ENCODE results near the gene FXYD3.
"Not testable (repeated sequence)": the region's sequence is repeated elsewhere in the genome, so short reads cannot be mapped to it uniquely, and the experiment has no call there.

FXYD3 gene

GRCh38 chr19:35141837-35142605 lies 26.4 kb downstream of the FXYD3 start:
- no peak for DNase-seq (ENCODE audit: low read depth in 3 of 3)

DNA sequence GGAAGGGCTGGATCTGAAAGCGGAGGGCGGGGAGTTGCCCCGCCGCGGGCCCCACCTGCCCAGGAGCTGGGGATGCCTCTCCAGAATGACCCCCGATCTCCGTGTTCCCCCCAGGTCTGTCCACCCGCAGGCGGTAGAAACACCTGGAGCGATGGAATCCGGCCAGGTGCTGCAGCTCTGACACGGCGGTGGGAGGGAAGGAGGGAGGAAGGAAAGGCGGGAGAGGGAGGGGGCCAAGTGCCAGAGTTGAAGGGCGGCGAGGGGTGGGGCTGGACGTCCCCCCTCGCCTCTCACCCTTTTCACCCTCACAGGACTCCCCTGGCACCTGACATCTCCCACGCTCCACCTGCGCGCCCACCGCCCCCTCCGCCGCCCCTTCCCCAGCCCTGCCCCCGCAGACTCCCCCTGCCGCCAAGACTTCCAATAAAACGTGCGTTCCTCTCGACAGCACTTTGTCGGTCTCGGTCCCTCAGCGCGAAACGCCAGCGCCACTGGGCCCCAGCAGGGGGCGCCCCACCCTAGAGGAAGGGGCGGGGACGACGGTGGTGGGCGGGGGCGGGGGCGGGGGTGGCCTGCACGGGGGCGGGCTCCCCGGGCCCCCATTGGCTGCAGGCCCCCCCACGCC lies 27.1 kb downstream of the FXYD3 start:
- DNase-seq (ENCODE audit: low read depth in 3 of 3): peak in 1 of 3 donors; percentile 44

GRCh38 chr19:35143231-35143715 lies 27.6 kb downstream of the FXYD3 start, which contains the start of gene FXYD7:
Gene FXYD7 (plus strand): TSS chr19:35143255. CDS start chr19:35143334, 79 bp downstream.
- no peak for DNase-seq (ENCODE audit: low read depth in 3 of 3)

GRCh38 chr19:35143818-35144217 lies 28.2 kb downstream of the FXYD3 start:
- no peak for DNase-seq (ENCODE audit: low read depth in 3 of 3)

GRCh38 chr19:35144259-35144599 lies 28.6 kb downstream of the FXYD3 start:
- DNase-seq (ENCODE audit: low read depth in 3 of 3): no peak

- no peak for DNase-seq (ENCODE audit: low read depth in 3 of 3)
These were observed 29.2 kb downstream of the FXYD3 start for GRCh38 chr19:35144600-35145436.

DNA sequence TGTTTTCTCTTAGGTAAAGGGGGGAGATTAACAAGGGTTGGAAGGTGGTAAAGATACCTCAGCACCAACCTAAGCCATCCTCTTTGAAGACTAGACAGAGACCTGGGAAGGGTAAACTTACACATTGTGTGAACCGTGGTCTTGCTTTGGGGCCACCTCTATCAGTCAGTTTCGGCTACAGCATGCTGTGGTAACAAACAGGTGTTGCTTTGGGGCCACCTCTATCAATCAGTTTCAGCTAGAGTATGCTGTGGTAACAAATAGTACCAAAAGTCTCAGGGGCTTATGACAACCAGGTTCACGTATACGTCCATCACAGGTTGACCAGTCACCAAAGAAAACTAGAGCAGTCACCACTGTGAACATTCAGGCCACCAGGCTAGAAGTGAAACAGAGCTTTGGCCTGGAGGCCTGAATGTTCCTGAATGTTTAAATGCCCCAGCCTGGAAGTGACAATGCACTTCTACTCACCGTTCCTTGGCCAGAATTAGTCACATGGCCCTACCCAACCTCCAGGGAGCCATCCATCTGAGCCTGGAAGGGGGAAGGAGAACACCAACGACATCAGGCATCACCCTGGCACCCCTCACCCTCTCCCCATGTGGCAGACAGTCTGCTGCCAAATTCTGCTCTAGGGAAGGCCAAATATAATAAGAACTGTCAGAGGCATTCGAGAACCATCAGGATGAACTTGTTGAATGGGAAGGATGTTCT lies 31.3 kb downstream of the FXYD3 start:
- no peak for DNase-seq (ENCODE audit: low read depth in 3 of 3)

DNA sequence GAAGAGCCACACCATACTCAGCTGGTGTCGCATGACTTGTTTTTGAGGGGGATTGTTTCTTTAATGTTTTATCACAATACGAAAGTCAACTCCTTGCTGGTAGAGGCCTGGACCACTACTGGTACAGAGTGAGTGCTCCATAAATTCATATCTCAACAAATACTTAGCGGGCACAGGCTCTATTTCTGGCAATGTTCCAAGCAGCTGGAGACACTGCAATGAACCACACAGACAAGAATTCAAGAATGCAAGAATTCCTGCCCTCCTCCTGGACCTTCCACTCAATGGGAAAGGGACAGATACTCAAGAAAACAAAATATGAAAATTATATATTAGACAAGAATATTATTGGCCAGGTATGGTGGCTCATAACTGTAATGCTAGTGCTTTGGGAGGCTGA lies 33.8 kb downstream of the FXYD3 start:
- DNase-seq (ENCODE audit: low read depth in 3 of 3): no peak

GRCh38 chr19:35150445-35150844 lies 34.8 kb downstream of the FXYD3 start:
- DNase-seq (ENCODE audit: low read depth in 3 of 3): no peak

DNA sequence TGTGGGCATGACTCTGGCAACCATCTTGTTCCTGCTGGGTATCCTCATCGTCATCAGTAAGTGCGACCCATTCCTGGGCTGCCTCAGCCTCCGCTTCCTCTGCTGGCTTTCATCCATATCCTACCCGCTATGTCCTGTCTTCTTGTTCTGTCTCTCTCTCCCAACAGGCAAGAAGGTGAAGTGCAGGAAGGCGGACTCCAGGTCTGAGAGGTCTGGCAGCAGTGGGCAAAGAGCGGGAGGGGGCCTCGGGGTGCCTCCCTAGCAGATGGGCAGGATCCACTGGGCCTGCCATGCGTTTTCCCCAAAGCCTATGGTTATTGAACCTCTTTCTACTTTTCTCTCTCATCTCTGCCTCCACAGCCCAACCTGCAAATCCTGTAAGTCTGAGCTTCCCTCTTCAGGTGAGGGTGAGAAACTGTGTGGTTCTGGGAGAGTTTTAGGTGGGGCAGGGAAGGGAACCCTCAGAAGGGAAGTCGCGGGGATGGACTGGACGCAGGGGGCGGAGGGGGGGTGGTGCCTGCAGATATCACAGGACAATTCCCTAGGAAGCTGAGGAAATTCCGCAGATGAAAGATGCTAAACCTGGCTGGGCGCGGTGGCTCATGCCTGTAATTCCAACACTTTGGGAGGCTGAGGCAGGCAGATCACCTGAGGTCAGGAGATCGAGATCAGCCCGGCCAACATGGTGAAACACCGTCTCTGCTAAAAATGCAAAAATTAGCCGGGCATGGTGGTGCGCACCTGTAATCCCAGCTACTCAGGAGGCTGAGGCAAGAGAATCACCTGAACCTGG lies 35.8 kb downstream of the FXYD3 start:
- no peak for DNase-seq (ENCODE audit: low read depth in 3 of 3)

DNA sequence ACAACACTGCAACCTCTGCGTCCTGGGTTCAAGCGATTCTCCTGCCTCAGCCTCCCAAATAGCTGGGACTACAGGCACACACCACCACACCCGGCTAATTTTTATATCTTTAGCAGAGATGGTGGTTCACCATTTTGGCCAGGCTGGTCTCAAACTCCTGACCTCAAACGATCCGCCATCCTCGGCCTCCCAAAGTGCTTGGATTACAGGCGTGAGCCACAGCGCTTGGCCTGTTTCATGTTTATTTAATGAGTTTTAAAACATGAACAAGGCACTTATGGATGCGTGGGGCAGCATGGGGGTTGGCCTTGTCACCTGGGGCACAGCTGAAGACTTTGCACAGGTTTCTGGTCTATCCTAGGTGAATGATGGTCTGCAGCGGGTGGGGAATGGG lies 37.5 kb downstream of the FXYD3 start:
- not testable (repeated sequence) for DNase-seq (ENCODE audit: low read depth in 3 of 3)

GRCh38 chr19:35153701-35154524 lies 38.3 kb downstream of the FXYD3 start:
- peak; percentile 64 to 73 (median 70) for DNase-seq (ENCODE audit: low read depth in 3 of 3)

DNA sequence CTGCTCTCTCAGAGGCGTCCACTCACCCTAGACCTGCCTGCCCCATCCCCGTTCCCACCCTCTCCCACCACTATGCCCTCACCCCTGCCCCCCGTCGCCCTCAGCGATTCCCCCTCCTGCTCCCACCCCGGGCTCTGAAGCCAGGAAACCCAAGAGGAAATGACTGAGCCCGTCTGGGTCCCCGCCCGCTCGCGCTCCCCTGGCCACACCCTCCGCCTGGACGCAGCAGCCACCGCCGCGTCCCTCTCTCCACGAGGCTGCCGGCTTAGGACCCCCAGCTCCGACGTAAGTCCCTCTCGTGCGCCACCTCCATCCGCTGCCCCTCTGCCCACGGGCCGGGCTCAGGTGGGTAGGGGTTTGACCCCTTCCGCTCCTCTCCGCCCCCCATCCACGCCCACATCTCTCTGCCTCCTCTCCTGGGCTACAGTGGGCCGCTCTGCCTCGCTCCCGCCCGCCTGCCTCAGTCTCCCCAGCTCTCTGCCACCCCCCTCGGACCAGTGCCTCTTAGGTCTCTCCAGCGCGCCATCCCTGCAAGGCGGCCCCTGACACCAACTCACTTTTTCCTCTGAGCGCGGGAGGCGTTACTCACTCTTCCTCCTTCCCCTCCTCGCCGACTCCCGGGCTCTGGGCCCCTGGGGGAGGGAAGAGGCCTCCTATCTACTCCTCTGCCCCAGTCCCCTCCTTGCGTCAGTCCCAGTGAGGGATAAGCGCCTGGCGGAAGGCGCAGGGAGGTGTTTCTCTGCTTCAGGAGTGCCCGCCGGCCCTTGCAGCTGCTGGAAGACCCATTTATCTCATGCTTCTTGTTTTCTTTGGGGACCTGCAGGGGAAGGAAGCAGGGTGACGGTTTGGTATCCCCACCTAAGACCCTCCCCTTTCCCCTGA lies 39.1 kb downstream of the FXYD3 start, which contains the start of gene FXYD5:
FXYD5 (plus strand) TSS at position 211 of the 882 bp plus-strand sequence. CDS start 816 bp downstream, outside the sequence.
- peak; percentile 76 to 82 (median 77) for DNase-seq (ENCODE audit: low read depth in 3 of 3)

DNA sequence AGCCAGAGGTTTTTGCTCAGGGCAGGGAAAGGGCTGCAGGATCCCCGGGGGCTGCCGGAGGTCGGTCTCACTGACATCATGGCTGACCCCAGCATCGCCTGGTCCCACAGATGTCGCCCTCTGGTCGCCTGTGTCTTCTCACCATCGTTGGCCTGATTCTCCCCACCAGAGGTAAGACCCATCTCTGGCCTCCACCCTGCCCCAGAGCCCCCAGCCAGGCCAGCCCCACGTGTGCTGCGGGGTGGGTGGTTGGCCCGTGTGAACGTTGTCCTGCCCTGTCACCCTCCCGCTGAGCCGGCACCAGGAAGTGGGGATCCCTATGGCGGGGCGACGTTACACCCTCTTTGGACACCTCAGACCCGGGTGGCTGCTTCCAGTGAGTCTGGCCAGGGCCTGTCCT lies 39.8 kb downstream of the FXYD3 start:
- DNase-seq (ENCODE audit: low read depth in 3 of 3): no peak

GRCh38 chr19:35155981-35156672 lies 40.5 kb downstream of the FXYD3 start:
- DNase-seq (ENCODE audit: low read depth in 3 of 3): no peak

- DNase-seq (ENCODE audit: low read depth in 3 of 3): no peak
These were observed 41.0 kb downstream of the FXYD3 start for GRCh38 chr19:35156673-35157014.

GRCh38 chr19:35157431-35157830 lies 41.8 kb downstream of the FXYD3 start:
- no peak for DNase-seq (ENCODE audit: low read depth in 3 of 3)

DNA sequence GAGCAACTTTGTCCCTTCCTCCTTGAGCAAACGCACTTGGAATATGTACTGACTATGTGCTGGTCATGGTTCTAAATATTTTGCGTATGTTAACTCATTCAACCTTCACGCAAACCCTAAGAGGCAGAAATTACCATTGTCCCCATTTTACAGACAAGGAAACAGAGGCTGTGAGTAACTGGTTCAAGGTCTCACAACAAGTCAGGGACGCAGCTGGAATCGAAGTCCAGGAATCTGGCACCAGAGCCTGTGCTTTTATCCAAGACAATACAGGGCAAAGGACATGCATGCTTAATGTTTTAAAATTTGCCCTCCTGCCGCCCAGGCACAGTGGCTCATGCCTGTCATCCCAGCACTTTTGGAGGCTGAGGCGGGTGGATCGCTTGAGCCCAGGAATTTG lies 44.0 kb downstream of the FXYD3 start:
- DNase-seq (ENCODE audit: low read depth in 3 of 3): no peak
